SK-N-SH treated with all-trans-retinoic acid at 6 μM for 48 hours (cell line): ENCODE results near the gene RRP12.

Experiments used
- ATAC-seq: fragments of 200-7000 bp; cut with Tn5 transposase; 3 replicates; pipeline ENCODE4 v1.9.1; 2020; ENCODE audit warnings: mild to moderate bottlenecking, moderate library complexity
- BACH2 ChIP-seq: fragments of 250-450 bp; sonication (Bioruptor Pico); IDR thresholded peaks from 2 replicates; pipeline ENCODE4 v1.9.0; 2021; ENCODE audit warnings: mild to moderate bottlenecking, borderline replicate concordance
- CREB5 ChIP-seq: fragments of 250-450 bp; sonication (Bioruptor Pico); IDR thresholded peaks from 2 replicates; pipeline ENCODE4 v1.5.1; 2020; ENCODE audit warnings: low read depth, mild to moderate bottlenecking, moderate library complexity
- CSDC2 ChIP-seq: fragments of 250-450 bp; sonication (Bioruptor Pico); IDR thresholded peaks from 2 replicates; pipeline ENCODE4 v1.5.0; 2020; ENCODE audit warnings: mild to moderate bottlenecking, moderate library complexity
- CSRNP3 ChIP-seq: fragments of 250-450 bp; sonication (Bioruptor Pico); IDR thresholded peaks from 2 replicates; pipeline ENCODE4 v1.5.1; 2021; ENCODE audit warnings: mild to moderate bottlenecking, moderate library complexity
- ESRRG ChIP-seq: fragments of 250-450 bp; sonication (Bioruptor Pico); IDR thresholded peaks from 2 replicates; pipeline ENCODE4 v1.6.1; 2021; ENCODE audit warnings: mild to moderate bottlenecking
- GLIS3 ChIP-seq: fragments of 250-450 bp; sonication (Bioruptor Pico); IDR thresholded peaks from 2 replicates; pipeline ENCODE4 v1.5.0; 2020; ENCODE audit warnings: mild to moderate bottlenecking, moderate library complexity
- ISL1 ChIP-seq: fragments of 250-450 bp; sonication (Bioruptor Pico); IDR thresholded peaks from 2 replicates; pipeline ENCODE4 v2.1.2; 2022; ENCODE audit warnings: mild to moderate bottlenecking, moderate library complexity
- OSR1 ChIP-seq: fragments of 250-450 bp; sonication (Bioruptor Pico); IDR thresholded peaks from 2 replicates; pipeline ENCODE4 v1.8.0; 2022; ENCODE audit warnings: moderate library complexity, mild to moderate bottlenecking, inconsistent platforms
- PATZ1 ChIP-seq: fragments of 250-450 bp; sonication (Bioruptor Pico); IDR thresholded peaks from 2 replicates; pipeline ENCODE4 v1.8.0; 2020; ENCODE audit warnings: mild to moderate bottlenecking, moderate library complexity, borderline replicate concordance
- POU6F1 ChIP-seq: fragments of 250-450 bp; sonication (Bioruptor Pico); IDR thresholded peaks from 2 replicates; pipeline ENCODE4 v1.8.0; 2021; ENCODE audit warnings: low read depth, mild to moderate bottlenecking, moderate library complexity, borderline replicate concordance
- PPARA ChIP-seq: fragments of 250-450 bp; sonication (Bioruptor Pico); IDR thresholded peaks from 2 replicates; pipeline ENCODE4 v1.5.0; 2020; ENCODE audit warnings: mild to moderate bottlenecking, borderline replicate concordance
- RARB ChIP-seq: fragments of 250-450 bp; sonication (Bioruptor Pico); IDR thresholded peaks from 2 replicates; pipeline ENCODE4 v1.8.0; 2021; ENCODE audit warnings: mild to moderate bottlenecking, moderate library complexity
- SNAI2 ChIP-seq: fragments of 250-450 bp; sonication (Bioruptor Pico); IDR thresholded peaks from 2 replicates; pipeline ENCODE4 v1.5.0; 2020; ENCODE audit warnings: mild to moderate bottlenecking, moderate library complexity
- TOX ChIP-seq: fragments of 250-450 bp; sonication (Bioruptor Pico); IDR thresholded peaks from 2 replicates; pipeline ENCODE4 v1.8.0; 2021; ENCODE audit warnings: mild to moderate bottlenecking, moderate library complexity, borderline replicate concordance
- TSHZ2 ChIP-seq: fragments of 250-450 bp; sonication (Bioruptor Pico); IDR thresholded peaks from 2 replicates; pipeline ENCODE4 v1.5.0; 2020; ENCODE audit warnings: mild to moderate bottlenecking, moderate library complexity
- ZC3H10 ChIP-seq: fragments of 250-450 bp; sonication (Bioruptor Pico); IDR thresholded peaks from 2 replicates; pipeline ENCODE4 v1.5.1; 2021; ENCODE audit warnings: mild to moderate bottlenecking, moderate library complexity
- ZFP3 ChIP-seq: fragments of 250-450 bp; sonication (Bioruptor Pico); IDR thresholded peaks from 2 replicates; pipeline ENCODE4 v1.5.0; 2020; ENCODE audit warnings: mild to moderate bottlenecking, moderate library complexity
- ZFP30 ChIP-seq: fragments of 450-650 bp; formaldehyde crosslinking; IDR thresholded peaks from 2 replicates; pipeline ENCODE4 v1.5.0; 2022; ENCODE audit warnings: mild to moderate bottlenecking, moderate library complexity
- ZNF565 ChIP-seq: fragments of 450-650 bp; formaldehyde crosslinking; conservative IDR thresholded peaks from 2 replicates; pipeline ENCODE4 v1.5.0; 2020; ENCODE audit warnings: low read depth, mild to moderate bottlenecking, moderate library complexity
- ZNF70 ChIP-seq: fragments of 450-650 bp; formaldehyde crosslinking; IDR thresholded peaks from 2 replicates; pipeline ENCODE4 v1.5.0; 2020; ENCODE audit warnings: mild to moderate bottlenecking, moderate library complexity
- ZNF8 ChIP-seq: fragments of 450-650 bp; formaldehyde crosslinking; IDR thresholded peaks from 2 replicates; pipeline ENCODE4 v1.5.0; 2020; ENCODE audit warnings: mild to moderate bottlenecking, moderate library complexity

Gene RRP12

GRCh38 chr10:97376413-97376812, 24.7 kb downstream of the RRP12 start:
- ATAC-seq, result no peak

GRCh38 chr10:97373456-97373855, 27.7 kb downstream of the RRP12 start:
- ATAC-seq, result no peak
- TF ChIP-seq CREB5 (CRISPR knock-in tag) (no peak), ZNF70 (no peak), POU6F1 (CRISPR knock-in tag) (no peak), GLIS3 (no peak), ESRRG (CRISPR knock-in tag) (no peak), ZFP30 (CRISPR knock-in tag) (no peak), CSDC2 (CRISPR knock-in tag) (no peak), SNAI2 (CRISPR knock-in tag) (no peak)

More at GRCh38 chr10:97376413-97376812, 24.7 kb downstream of the RRP12 start:
- no peak for TF ChIP-seq CSRNP3
- TF ChIP-seq GLIS3, result no peak
- no peak for TF ChIP-seq TSHZ2 (CRISPR knock-in tag)
- no peak for TF ChIP-seq ISL1 (CRISPR knock-in tag)
- no peak for TF ChIP-seq RARB
- no peak for TF ChIP-seq PATZ1 (CRISPR knock-in tag)
- no peak for TF ChIP-seq OSR1 (CRISPR knock-in tag)
- TF ChIP-seq ZC3H10 (CRISPR knock-in tag), result no peak
- no peak for TF ChIP-seq ZNF8 (CRISPR knock-in tag)
- no peak for TF ChIP-seq ESRRG (CRISPR knock-in tag)
- no peak for TF ChIP-seq PPARA
- no peak for TF ChIP-seq POU6F1 (CRISPR knock-in tag)
- no peak for TF ChIP-seq ZNF565
- TF ChIP-seq BACH2, result no peak
- no peak for TF ChIP-seq ZFP3 (CRISPR knock-in tag)
- no peak for TF ChIP-seq SNAI2 (CRISPR knock-in tag)
- no peak for TF ChIP-seq TOX (CRISPR knock-in tag)
- no peak for TF ChIP-seq CSDC2 (CRISPR knock-in tag)
- no peak for TF ChIP-seq ZFP30 (CRISPR knock-in tag)
- TF ChIP-seq CREB5 (CRISPR knock-in tag), result no peak
